Stimulated activated CD8-positive, alpha-beta memory T cell treated with anti-CD3 and anti-CD28 coated beads, Interleukin-15, amount 100 ng/mL, for 24 hours (primary cell): Measurements from ENCODE around the gene GPR32.
"Not testable (repeated sequence)": the region's sequence is repeated elsewhere in the genome, so short reads cannot be mapped to it uniquely, and the experiment has no call there.

ENCODE experiments used
- DNase-seq: peaks from one replicate; pipeline ENCODE4 v3.0.0-alpha.2; 2020; ENCODE audit warnings: low read depth

Gene GPR32

DNA sequence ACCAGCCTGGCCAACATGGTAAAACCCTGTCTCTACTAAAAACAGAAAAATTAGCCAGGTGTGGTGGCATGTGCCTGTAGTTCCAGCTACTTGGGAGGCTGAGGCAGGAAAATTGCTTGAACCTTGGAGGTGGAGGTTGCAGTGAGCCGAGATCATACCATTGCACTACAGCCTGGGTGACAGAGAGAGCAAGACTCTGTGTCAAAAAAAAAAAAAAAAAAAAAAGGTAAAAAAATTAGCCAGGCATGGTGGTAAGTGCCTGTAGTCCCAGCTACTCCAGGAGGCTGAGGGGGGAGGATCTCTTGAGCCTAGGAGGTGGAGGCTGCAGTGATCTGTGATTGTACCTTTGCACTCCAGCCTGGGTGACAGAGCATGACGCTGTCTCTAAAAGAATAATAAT, at the start of gene GPR32:
TSS of gene GPR32 (plus strand) at position 301 of the 400 bp plus-strand sequence. CDS start 137 bp downstream, outside the sequence.
- not testable (repeated sequence) for DNase-seq

- DNase-seq, result no peak
Measured at GRCh38 chr19:50720921-50721381, 49.3 kb upstream of the GPR32 start.

- no peak for DNase-seq
Measured at GRCh38 chr19:50721441-50722137, 48.7 kb upstream of the GPR32 start.

GRCh38 chr19:50722201-50723013, 47.9 kb upstream of the GPR32 start:
- no peak for DNase-seq

- DNase-seq, result no peak
Measured at GRCh38 chr19:50723069-50723468, 47.2 kb upstream of the GPR32 start, which contains the start of gene CLEC11A. CLEC11A (plus strand) TSS chr19:50723364; CDS start chr19:50723526, 162 bp downstream.

DNA sequence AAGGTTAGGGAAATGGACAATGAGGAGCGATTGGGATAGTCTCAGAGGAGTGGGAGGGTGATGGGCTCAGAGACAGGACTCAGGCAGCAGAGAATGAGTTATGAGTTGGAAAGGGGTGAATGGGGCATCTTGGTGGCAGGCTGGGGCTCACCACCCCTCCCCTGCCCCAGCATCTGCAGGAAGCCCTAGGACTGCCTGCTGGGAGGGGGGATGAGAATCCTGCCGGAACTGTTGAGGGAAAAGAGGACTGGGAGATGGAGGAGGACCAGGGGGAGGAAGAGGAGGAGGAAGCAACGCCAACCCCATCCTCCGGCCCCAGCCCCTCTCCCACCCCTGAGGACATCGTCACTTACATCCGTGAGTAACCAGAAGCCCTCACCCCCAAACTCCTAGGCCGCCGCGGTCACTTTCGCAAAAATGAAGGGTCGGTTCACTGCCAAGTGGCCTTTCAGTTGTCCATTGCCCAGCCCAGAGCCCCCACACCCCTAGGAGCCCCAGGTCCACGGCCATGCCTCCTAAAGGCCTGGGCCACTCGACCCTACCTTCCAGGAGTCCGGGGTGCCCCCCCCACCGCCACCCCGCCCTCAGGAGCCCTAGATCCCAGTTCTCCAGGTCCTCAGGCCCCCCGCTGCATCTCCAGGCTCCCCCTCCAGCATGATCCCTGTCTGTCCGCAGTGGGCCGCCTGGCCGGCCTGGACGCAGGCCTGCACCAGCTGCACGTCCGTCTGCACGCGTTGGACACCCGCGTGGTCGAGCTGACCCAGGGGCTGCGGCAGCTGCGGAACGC, 46.3 kb upstream of the GPR32 start:
- DNase-seq, result no peak

DNA sequence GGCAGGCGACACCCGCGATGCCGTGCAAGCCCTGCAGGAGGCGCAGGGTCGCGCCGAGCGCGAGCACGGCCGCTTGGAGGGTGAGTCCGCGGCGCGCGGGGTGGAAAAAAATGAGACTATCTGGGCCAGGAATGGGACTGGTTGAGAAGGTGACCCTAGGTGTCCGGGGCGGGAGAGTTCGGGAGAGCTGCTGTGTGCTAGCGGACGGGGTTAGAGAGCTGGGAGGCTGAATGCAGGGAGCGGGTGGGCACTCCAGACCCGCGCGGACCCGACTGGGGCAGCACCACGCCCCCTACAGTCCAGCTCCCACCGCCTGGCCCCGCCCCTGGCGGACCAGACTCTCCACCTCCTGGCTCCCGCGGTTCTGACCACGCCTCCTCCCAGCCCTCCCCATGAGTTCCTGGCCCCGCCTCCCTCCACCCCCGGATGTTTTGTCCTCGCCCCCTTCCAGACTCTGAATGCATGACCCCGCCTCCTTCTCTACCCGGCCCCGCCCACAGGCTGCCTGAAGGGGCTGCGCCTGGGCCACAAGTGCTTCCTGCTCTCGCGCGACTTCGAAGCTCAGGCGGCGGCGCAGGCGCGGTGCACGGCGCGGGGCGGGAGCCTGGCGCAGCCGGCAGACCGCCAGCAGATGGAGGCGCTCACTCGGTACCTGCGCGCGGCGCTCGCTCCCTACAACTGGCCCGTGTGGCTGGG, 45.6 kb upstream of the GPR32 start:
- DNase-seq, result peak; percentile 73

DNA sequence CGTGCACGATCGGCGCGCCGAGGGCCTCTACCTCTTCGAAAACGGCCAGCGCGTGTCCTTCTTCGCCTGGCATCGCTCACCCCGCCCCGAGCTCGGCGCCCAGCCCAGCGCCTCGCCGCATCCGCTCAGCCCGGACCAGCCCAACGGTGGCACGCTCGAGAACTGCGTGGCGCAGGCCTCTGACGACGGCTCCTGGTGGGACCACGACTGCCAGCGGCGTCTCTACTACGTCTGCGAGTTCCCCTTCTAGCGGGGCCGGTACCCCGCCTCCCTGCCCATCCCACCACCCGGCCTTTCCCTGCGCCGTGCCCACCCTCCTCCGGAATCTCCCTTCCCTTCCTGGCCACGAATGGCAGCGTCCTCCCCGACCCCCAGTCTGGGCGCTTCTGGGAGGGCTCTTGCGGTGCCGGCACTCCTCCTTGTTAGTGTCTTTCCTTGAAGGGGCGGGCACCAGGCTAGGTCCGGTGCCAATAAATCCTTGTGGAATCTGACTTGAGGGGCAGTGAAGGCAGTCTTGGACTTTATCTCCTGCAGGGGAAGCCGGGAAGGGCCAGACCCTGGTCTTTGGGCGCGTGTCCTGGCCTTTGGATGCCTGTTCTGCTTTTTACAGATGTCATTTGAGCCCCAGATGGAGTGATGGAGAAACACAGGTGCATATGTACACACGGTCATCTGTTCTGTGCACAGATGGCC, 44.9 kb upstream of the GPR32 start:
- DNase-seq, result no peak

- DNase-seq, result no peak
Measured at GRCh38 chr19:50725911-50726230, 44.4 kb upstream of the GPR32 start.

DNA sequence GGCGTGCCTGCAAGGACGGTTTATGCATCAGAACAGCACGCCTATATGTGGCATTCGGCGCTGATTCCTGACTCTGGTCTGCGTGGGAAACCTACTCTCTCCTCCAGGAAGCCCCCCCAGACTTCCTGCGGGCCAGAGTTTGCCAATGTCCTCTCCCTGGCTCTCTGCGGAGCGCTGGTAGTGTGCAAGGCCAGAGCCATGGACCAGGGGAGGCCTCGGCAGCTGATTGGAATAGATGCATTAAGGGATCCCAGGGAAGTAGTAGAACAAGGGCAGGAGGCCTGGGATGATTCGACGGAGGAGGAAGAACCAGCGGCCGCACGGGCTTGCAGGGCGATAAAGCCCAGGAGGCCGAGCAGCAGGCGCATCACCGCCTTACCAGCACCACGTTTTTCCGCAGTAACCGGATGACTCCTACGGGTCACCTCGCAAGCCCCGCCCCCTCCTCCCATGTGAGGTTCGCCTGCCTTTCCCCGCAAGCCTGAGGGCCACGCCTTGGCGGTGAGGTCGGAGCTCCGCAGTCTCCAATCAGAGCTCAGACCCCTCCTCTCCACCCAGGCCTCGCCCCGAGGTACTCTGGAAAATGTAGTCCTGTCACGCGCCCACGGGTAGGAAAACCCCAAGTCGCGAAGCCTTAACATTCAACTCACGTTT, 42.1 kb upstream of the GPR32 start:
- peak; percentile 40 for DNase-seq

GRCh38 chr19:50729894-50730293, 40.4 kb upstream of the GPR32 start:
- no peak for DNase-seq

GRCh38 chr19:50735869-50736268, 34.4 kb upstream of the GPR32 start:
- DNase-seq, result no peak

DNA sequence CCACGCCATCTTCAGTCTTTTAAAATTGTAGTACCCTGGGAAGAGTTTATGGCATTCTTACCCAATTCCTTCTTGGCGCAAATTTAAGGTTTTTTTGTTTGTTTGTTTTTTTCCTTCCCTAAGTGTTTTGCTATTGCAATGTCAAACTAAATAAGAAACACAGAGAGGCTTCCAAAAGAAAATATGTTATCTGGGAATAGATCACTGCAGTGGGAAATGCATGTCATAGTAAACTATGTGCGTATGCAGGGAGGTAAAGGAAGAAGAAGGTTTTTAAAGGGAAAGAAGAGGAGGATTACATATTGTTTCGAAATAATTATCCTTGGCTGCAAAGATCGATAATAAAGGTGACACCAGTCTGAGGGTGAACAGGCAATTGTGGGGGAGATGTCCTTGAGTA, 33.9 kb upstream of the GPR32 start:
- DNase-seq, result no peak

GRCh38 chr19:50739132-50739913, 30.9 kb upstream of the GPR32 start:
- no peak for DNase-seq

- DNase-seq, result no peak
Measured at GRCh38 chr19:50739914-50740426, 30.3 kb upstream of the GPR32 start.

GRCh38 chr19:50741179-50741933, 28.9 kb upstream of the GPR32 start:
- no peak for DNase-seq

GRCh38 chr19:50743537-50743936, 26.7 kb upstream of the GPR32 start:
- DNase-seq, result no peak

- no peak for DNase-seq
Measured at GRCh38 chr19:50745221-50745620, 25.0 kb upstream of the GPR32 start.

- DNase-seq, result not testable (repeated sequence)
Measured at GRCh38 chr19:50747141-50747540, 23.1 kb upstream of the GPR32 start.
